Medulla oblongata (tissue), 1 donor: Measurements from ENCODE around the gene TRAF3IP3.
A peak's percentile ranks its signal among the peaks of the same experiment; 100 is the strongest.

ENCODE experiments used
- DNase-seq: peaks from one replicate; pipeline ENCODE4 v3.0.0-alpha.2; 2015; ENCODE audit errors: extremely low spot score

Gene TRAF3IP3

DNA sequence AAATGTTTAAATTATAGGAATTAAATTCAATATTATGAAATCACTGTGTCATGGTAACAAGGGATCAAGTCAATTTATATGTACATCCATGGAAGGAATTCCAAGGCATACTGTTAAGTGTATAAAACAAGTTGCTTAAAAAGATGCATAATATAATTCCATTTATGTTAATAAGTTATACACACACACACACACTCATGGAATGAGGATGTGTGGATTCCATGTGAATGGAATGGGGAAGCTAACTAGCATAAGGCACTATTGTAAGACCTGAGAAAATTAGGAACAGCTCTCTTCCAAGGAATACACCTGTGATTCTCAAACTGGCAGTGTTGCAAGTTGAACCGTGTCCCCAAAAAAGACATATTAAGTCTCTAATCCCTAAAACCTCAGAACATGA is 17.6 kb upstream of the TRAF3IP3 start:
- no peak for DNase-seq

GRCh38 chr1:209741193-209741592 is 14.7 kb upstream of the TRAF3IP3 start:
- DNase-seq: no peak

GRCh38 chr1:209741889-209742288 is 14.0 kb upstream of the TRAF3IP3 start:
- DNase-seq: no peak

DNA sequence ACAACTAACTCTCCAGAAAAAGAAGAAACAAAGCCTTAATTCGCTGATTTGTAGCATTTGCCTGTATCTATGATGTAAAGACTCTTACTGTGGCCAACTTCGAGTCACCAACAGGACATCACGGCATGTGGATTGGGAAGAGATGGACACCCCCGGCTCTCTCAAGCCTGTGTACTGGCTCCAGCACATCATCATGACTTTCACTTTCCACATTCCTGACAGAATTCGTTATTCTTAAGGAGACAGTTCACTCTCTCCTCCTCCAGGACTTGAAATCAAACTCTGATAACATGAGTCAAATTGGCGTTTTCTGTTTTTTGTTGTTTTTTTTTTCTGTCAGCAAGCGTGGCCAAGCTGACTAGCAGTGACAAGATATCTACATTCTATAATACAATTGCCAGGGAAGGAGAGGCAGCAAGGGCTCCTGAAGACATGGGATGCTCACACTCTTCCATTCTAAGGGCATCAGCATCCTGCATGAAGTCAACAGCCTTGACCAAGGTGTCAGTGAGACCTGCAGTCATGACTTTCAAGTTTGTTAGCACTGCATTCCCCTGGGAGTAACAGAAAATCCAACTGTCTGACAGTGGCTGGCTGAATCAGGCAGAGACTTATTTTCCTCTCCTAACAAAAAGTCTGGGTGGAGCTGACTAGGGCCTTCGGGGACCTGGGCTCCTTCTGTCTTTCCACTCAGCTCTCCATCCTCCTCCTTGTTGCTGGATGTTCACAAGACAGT is 13.3 kb upstream of the TRAF3IP3 start:
- DNase-seq: peak; percentile 41

DNA sequence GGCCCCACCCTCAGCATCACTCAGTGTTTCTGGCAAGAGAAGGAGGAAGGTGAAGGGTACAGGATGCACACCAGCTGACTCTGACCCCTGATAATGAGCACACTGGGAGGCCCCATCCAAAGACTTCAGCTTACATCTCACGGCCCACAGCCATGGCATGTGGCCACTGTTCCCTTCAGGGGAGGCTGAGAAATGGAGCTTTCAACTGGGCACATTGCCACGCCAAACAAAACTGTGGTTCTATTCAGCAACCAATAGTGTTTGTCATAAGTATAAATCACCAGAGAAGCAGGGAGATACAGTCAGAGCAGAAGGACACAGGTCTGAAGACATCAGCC is 12.7 kb upstream of the TRAF3IP3 start:
- DNase-seq: peak; percentile 51

DNA sequence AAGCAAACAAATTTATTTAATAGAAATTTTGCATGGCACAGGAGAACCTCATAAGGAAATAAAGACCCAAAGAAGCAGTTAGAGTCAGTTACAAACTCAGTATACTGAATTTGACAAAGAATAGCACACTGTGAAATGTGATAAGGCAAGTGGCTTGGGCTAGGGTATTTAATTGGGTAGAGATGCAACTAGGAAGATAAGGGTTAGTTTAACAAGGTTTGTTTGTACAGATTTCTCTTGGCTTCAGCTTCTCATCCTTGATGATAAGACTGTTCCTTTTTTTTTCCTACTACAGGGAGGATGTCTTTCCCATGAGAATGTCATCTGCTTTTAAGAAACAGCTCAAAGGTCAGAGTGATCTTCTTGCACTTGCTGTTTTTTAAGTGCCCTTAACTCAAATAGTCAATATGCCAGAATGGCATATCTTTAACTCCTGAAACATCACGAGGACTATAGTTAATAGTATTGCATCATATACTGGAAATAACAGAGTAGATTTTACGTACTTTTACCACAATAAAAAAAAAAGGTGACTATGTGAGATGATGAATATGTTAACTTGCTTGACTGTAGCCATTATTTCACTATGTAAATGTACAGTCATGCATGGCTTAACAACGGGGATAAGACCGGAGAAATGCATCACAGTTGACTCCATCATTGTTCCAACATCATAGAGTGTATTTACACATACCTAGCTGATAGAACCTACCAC is 9.2 kb upstream of the TRAF3IP3 start:
- DNase-seq: no peak

DNA sequence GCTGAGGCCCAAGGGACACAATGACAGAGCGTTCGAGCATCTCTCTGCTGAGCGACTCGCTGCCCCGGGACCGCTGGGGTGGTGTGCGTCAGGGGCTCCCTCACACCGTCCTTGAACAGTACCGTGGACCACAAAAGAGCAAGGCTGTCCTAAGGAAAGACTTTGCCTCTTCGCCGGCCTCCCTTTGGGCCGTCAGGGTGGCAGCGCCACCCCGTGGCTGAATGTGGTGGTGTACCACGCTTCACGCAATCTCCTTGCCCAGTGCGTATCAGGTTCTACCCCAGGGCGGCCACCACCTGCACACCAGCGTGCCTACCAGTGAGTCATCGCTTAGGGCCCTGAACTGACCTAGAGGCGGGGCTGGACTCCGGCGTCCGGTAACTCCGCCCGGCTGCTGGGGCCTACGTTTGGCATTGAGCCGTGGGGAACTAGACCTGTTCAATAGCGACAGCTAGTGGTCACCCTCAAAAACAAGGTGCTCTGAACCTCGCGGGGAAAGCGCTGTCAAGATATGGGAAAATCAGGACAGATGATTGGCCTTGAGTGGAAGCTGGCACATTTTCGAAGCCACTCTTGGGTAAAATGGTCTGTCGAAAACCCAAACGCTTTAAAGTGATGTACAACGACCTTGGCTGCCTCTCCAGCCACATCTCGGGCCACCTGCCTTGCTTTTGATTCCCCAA is 8.1 kb upstream of the TRAF3IP3 start:
- peak; percentile 94 for DNase-seq

DNA sequence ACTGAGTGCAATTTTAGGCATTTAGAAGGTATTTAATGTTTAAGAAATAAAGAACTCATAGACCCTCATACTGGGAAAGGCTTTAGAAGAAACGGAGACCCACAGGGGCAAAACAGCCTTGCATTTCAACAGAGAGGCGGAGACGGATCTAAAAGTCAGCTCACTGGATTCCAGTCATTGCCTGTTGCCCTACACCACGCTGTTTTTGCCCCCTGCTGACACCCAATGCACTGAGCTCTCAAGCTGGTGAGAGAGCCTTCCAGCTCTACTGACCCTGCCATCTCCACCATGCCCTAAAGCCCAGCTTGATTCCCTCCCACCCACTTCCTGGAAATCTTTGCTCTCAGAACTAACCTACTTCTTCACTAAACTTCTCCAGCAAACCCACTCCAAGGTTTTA is 7.2 kb upstream of the TRAF3IP3 start:
- DNase-seq: no peak

GRCh38 chr1:209749205-209749604 is 6.6 kb upstream of the TRAF3IP3 start:
- no peak for DNase-seq

DNA sequence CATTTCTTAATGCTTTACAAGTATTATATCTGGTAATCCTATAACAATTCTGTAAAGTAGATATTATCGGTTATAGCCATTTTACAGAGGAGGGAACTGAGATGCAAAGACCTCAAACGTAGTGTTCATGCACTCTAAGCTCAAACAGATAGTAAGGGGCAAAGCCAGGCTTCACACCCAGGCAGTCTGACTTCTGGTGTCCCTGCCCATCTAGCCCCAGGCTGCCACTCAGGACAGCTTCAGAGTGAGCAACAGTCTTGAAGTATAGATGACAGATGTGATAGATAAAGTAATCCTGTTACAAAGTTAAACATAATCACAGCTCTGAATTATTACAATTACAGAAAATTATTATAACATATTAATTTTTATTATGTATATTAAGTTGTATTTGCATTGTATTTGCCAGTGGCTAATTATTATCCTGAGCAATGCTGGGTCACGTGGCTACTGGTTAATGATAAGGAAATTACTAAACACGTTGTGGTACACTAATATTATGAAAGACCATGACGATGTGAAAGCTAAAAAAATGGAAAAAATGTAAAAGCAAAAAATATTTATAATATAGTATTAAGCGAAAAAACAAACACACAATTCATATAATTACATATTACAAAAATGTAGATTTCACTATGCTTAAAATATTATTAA is 6.1 kb upstream of the TRAF3IP3 start:
- DNase-seq: no peak

GRCh38 chr1:209751627-209752231 is 4.1 kb upstream of the TRAF3IP3 start:
- no peak for DNase-seq

- DNase-seq: no peak
Observed at GRCh38 chr1:209752890-209753289, 3.0 kb upstream of the TRAF3IP3 start.

- DNase-seq: no peak
Observed at GRCh38 chr1:209755256-209755655, 597 bp upstream of the TRAF3IP3 start.

- DNase-seq: peak; percentile 74
Observed at GRCh38 chr1:209756615-209757445, 977 bp downstream of the TRAF3IP3 start.

DNA sequence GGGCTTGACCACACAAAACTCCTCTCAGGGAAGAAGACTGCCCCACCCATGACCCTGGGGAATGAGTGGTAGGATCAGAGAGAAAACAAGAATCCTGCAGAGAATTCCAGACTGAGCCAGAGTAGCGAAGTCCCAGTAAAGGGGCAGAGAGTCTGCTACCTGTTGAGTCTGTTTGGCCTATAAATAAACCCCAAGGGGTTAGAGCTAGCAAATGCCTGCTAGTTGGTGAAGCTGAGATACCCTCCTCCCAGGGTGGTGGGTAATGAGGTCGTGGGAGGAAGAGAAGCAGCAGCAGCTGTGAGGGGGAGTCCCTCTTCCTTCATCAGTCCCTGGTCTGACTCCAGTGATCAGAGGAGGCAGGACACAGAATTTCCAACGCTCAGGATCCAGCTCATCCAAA is 2.5 kb downstream of the TRAF3IP3 start:
- DNase-seq: no peak

- no peak for DNase-seq
Observed at GRCh38 chr1:209759829-209760359, 4.0 kb downstream of the TRAF3IP3 start.

DNA sequence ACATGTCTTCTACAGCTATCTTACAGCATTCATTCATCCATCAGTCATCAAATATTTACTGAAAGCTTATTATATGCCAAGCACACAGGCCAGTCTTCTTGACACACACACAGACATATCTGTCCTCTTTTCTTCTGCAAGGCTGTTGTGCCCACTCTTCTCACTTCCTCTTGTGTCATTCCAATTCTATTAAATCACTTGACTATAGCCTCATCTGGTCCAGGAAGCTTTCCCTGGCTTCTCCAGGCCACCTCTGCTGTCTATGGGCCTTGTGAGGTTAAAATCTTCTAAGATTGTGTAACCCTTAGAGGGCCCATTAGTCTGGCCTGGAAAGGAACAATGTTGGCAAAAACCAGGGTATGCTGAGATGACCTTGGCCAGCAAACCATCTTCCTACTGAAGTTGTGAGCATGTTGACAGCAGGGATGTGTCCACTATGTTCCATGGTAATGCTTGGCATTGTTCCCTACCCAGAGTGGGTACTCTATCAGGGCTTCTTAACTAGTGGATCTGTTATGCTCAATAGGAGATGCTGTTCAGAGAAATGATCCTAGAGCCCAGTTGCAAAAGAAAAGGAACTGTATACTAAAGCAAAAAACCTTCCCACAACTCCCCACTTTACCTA is 5.3 kb downstream of the TRAF3IP3 start:
- DNase-seq: no peak

DNA sequence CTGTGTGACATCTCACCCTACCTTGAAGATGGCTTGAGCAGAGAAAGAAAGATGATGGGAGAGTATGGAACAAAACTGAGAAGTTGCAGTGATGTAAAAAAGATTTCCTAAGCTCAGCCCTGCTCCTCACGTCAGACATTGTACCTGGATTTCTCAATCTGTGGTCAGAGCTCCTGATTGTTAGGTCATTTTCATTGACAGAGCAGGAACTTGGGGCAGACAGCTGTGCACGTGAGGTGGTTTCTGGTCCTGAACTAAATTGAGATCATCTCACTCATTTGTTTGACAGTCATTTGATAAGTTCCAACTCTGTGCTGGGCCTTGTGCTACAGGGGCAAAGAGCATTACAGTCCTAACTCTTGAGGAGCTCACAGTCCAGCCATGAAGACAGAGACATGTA is 10.2 kb downstream of the TRAF3IP3 start:
- DNase-seq: no peak

DNA sequence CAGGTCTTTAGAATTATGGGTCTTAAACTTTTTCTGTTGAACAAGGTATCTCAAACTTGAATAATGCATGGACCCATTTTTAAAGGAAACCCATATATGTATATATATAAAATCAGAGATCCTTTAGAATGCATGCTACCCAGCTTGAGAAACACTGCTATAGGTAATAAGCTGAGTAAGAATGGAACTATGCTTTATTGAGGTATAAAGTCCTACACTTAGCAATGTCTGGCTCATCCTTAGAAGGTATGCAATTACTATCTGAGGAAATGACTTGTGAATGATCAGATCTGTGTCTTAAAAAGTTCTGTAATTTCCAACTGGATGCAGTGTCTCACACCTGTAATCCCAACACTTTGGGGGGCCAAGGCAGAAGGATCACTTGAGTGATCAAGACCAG is 11.2 kb downstream of the TRAF3IP3 start:
- DNase-seq: no peak

- DNase-seq: peak; percentile 42
Observed at GRCh38 chr1:209767706-209768105, 11.9 kb downstream of the TRAF3IP3 start.
